LNCAP (cell line): ENCODE results near the gene PVALB.

Experiments used
- TF ChIP-seq, protein P1 (sequence below): fragments of 450-650 bp; IDR thresholded peaks from 2 replicates; pipeline ENCODE4 v1.5.1; 2017; ENCODE audit warnings: mild to moderate bottlenecking

Gene PVALB

DNA sequence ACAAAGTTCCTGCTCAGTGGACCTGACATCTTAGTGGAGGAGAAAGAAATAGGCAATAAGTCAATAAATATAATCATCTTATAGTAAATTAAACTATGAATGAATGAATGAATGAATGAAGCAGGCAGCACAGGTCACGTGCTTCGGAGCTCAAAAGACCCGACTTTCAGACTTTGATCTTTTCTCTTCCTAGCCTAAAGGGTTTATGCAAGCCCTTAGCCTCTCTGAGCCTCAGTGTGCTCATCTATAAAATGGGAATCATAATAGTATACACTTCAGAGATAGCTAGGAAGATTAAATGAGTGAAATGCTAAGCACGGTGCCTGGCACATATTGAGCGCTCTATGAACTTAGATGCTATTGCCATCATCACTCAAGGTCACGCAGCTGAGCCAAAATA lies 7.5 kb downstream of the PVALB start:
- TF ChIP-seq, protein P1, sequence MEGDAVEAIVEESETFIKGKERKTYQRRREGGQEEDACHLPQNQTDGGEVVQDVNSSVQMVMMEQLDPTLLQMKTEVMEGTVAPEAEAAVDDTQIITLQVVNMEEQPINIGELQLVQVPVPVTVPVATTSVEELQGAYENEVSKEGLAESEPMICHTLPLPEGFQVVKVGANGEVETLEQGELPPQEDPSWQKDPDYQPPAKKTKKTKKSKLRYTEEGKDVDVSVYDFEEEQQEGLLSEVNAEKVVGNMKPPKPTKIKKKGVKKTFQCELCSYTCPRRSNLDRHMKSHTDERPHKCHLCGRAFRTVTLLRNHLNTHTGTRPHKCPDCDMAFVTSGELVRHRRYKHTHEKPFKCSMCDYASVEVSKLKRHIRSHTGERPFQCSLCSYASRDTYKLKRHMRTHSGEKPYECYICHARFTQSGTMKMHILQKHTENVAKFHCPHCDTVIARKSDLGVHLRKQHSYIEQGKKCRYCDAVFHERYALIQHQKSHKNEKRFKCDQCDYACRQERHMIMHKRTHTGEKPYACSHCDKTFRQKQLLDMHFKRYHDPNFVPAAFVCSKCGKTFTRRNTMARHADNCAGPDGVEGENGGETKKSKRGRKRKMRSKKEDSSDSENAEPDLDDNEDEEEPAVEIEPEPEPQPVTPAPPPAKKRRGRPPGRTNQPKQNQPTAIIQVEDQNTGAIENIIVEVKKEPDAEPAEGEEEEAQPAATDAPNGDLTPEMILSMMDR = no peak

DNA sequence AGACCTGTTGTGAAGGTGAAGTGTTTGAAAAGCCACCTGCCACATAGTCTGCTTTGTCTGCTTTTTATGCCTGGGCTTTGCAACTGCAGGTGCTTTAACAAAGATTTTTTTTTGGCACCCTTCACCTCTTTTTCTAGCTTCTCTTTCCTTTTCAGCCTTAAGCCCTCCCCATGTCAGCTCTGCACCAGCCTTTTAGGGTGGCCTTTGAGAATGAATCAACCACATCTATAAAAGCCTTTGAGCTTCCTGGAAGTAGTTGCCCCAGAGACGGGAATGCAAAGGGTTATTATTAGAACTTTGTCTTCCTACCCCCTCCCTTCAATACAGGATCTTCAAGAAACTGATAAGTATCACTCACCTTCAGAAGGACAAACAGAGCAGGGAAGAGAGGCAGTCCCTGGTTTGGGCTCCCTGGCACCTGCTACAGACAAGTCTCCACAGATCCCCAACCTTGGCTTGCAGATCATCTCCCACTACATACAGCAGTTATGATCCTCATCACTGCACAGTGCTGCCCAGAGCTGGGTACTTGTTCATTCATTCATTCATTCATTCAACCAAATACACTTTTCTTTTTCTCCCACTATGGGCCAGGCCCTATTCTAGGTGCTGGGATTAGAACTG lies 8.0 kb downstream of the PVALB start:
- TF ChIP-seq, protein P1 = no peak

DNA sequence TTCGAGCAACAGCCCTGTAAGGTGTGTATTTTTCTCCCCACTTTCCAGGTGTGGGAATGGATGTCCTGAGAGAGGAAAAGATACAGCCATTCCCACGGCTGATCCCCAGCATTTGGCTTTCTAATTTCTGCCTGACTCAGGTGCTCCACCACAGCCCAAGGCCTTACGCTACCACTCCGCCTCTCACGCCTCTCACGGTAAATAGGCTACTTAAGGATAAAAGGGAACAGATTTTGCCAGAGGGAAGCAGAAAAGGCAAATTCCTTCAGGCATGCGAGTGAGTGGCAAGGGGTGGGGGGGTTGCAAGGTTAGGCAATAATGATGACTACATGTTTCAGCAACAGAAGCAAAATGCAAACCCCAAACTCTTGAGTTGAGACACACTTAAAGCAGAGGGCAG lies 9.2 kb downstream of the PVALB start:
- TF ChIP-seq, protein P1 = no peak

DNA sequence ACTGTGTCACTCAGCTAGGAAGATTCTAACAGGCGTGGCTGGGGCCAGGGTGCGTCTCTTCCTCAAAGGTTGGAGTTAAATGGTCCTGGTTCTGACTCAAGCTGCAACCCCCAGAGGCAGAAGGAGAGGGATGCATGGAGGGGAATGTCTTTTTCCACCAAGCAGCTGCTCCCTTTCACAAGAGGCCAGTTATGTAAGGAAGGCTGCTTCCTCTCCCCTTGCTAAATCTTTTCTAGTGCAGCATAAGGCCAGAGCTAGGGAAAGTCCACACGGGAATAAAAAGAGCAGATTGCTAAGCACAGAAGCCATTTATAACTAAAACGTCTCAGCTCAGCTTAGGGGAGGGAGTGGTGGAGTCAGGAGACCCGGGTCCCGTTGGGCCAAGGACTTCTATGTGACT lies 10.0 kb downstream of the PVALB start:
- TF ChIP-seq, protein P1 = no peak

DNA sequence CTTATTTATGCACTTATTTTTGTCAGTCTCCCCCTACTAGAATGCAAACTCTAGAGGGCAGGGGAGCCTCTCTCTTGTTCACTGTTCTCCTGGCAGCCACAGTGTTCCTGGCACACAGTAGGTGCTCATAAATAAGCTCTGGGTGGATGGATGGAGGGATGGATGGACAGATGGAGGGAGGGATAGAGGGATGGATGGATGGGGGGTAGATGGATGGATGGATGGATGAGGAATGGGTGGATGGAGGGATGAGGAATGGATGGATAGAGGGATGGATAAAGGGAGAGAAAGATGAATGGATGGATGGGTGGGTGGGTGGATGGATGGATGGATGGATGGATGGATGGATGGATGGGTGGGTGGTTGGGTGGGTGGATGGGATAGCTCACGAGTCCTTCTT lies 13.5 kb downstream of the PVALB start:
- TF ChIP-seq, protein P1 = no peak

DNA sequence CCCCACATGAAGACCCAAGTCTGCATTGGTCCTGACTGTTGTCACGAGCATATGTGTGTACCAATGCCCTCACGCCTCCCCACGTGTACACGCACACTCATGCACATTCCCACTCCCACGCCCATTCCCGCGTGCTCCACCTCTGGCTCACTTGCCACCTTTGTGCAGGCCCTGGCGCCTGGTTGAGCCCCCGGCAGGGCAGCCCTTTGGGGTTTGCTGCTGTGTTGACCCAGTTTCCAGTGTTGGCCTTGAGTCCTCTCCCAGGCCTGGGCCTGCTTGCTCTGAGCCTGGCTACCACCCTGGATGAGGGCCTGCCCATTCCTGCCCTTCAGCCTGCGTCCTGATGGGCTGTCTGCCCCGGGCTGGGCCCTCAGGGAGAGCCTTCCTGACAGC lies 18.2 kb downstream of the PVALB start:
- TF ChIP-seq, protein P1 = no peak

DNA sequence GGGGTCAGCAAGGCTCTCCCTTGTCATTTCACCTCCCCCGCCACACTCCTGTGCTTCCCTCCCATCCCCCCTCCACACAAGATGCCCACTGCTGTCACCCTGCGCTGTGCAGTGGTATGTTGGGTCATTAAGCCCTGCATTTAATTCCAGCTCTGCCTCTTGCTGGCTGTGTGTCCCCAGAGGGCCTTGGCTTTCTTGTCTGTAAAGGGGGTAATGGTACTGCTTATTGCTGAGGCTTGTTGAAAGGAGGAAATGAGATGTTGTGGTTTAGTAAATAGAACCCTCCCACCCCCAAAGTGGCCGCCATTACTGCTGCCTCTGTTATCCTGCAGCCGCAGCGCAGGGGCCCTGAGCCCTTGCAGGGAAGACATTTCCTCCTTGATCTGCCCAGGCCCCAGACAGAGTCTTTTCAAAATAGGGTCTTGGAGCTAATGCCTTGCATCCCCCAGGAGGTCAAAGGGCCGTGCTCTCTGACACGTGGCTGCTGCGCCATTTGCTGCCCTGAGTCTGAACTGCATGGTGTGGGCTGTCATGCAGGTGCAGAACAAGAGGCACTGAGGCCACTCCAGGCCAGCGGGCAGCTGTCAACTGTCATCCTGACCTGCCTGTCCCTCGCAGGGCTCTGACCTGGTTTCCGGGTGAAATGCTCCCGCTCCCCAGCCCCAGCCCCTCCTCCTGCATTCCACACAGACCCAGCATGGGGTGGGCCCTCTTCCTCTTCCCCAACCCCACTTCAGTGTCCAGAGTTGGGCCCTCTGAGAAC lies 18.7 kb downstream of the PVALB start:
- TF ChIP-seq, protein P1 = no peak
